Measurements from ENCODE around the gene NUMBL.

DNA sequence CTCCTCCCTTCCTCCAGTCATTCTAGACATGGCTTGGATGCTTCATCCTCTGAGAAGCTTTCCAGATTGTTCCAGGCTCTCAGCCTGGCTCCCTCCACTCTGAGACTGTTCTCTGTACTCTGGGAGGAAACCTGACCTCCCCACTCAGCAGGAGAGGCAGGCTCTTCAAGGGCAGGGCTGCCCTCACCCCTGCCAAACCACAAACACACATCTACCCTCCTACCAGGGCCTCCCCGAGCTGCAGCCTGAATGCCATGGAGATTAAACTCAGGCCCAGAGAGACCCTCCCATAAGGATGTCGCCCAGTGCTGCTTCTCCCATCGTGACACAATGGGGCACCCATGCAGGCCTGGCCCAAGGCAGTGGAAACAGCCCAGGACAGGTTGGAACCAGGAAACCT, 16.2 kb downstream of the NUMBL start:
- TF ChIP-seq POLR2AphosphoS5 (IDR thresholded peaks at IDR 0.05; ENCODE audit: low read depth, low read length) (no peak), REST (IDR thresholded peaks at IDR 0.05; ENCODE audit: insufficient read depth in 1 of 2, low read depth in 2 of 2, low read length in 2 of 2) (no peak), TAF1 (IDR thresholded peaks at IDR 0.05; ENCODE audit: borderline replicate concordance, insufficient read depth, low read length) (no peak), SIN3A (IDR thresholded peaks at IDR 0.05; ENCODE audit: borderline replicate concordance, insufficient read depth, low read length) (no peak), FOXP2 (optimal IDR thresholded peaks at IDR 0.05; ENCODE audit: borderline replicate concordance, extremely low read depth, extremely low read length, insufficient read depth) (no peak)
